ENCODE results near the gene CHD1L. TPM values are rescaled to one million over a fixed set of nuclear protein-coding genes. Genes with fewer than 3 reads are reported as not detected.

CHD1L gene
- total and polyA plus RNA-seq, 2 experiments from 2014 or later, result 29.8 to 43.9 TPM

- Histone ChIP-seq H3K4me1 (ENCODE audit: insufficient read depth) (peaks cover 30% of the 10 kb centered on the region), H3K9me2 (ENCODE audit: insufficient read depth) (0 out of 2 replicates have a peak, but pooled peaks cover 4% of the 10 kb centered on the region), H3K4me3 (no peak overlapping the region), H2AFZ (no peak overlapping the region), H3F3A (replicated peaks; ENCODE audit: low read depth) (no peaks in the 10 kb centered on the region), H3K36me3 (ENCODE audit: insufficient read depth) (no peaks in the 10 kb centered on the region; the same call in 1 of the 2 replicates), H3K79me2 (replicated peaks; ENCODE audit: insufficient read depth) (no peaks in the 10 kb centered on the region), H4K20me1 (replicated peaks; ENCODE audit: insufficient read depth) (no peaks in the 10 kb centered on the region), H3K27me3 (ENCODE audit: insufficient read depth) (no peaks in the 10 kb centered on the region), H3K4me2 (no peak overlapping the region), H3K27ac (ENCODE audit: low read depth) (no peak overlapping the region)
- peaks cover 5% of the 10 kb centered on the region for H3K27me3 Mint-ChIP-seq (ENCODE audit: insufficient read depth, low read depth, poor library complexity)
- TF ChIP-seq EZH2phosphoT487 (IDR thresholded peaks at IDR 0.05; ENCODE audit: unreplicated experiment) (no peak), POLR2AphosphoS5 (IDR thresholded peaks at IDR 0.05; ENCODE audit: low read depth) (no peak), NANOG (IDR thresholded peaks at IDR 0.05; ENCODE audit: borderline replicate concordance) (no peak), ZNF114 (CRISPR knock-in tag; IDR thresholded peaks at IDR 0.05) (no peak), EZH2 (IDR thresholded peaks at IDR 0.05; ENCODE audit: low read depth, unreplicated experiment) (no peak), STAT1 (IDR thresholded peaks at IDR 0.05; ENCODE audit: unreplicated experiment) (no peak)
- TF ChIP-seq, protein P1, sequence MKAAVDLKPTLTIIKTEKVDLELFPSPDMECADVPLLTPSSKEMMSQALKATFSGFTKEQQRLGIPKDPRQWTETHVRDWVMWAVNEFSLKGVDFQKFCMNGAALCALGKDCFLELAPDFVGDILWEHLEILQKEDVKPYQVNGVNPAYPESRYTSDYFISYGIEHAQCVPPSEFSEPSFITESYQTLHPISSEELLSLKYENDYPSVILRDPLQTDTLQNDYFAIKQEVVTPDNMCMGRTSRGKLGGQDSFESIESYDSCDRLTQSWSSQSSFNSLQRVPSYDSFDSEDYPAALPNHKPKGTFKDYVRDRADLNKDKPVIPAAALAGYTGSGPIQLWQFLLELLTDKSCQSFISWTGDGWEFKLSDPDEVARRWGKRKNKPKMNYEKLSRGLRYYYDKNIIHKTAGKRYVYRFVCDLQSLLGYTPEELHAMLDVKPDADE (IDR thresholded peaks at IDR 0.05), result no peak
- TF ChIP-seq, protein P2, sequence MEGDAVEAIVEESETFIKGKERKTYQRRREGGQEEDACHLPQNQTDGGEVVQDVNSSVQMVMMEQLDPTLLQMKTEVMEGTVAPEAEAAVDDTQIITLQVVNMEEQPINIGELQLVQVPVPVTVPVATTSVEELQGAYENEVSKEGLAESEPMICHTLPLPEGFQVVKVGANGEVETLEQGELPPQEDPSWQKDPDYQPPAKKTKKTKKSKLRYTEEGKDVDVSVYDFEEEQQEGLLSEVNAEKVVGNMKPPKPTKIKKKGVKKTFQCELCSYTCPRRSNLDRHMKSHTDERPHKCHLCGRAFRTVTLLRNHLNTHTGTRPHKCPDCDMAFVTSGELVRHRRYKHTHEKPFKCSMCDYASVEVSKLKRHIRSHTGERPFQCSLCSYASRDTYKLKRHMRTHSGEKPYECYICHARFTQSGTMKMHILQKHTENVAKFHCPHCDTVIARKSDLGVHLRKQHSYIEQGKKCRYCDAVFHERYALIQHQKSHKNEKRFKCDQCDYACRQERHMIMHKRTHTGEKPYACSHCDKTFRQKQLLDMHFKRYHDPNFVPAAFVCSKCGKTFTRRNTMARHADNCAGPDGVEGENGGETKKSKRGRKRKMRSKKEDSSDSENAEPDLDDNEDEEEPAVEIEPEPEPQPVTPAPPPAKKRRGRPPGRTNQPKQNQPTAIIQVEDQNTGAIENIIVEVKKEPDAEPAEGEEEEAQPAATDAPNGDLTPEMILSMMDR (conservative IDR thresholded peaks at IDR 0.05; ENCODE audit: low read depth in 2 of 2), result no peak
- no peak overlapping the region for H3K4me3 Mint-ChIP-seq
- ATAC-seq, result no peak
- peaks cover 49% of the 10 kb centered on the region for H3K9me3 Mint-ChIP-seq
- H3K4me1 Mint-ChIP-seq, result peaks cover 26% of the 10 kb centered on the region
- peaks cover 32% of the 10 kb centered on the region for H3K36me3 Mint-ChIP-seq (ENCODE audit: low read depth)
- H3K27ac Mint-ChIP-seq, result no peak overlapping the region
- no peak for DNase-seq (ENCODE audit: low spot score)
Measured at GRCh38 chr1:147236959-147237791, 5.3 kb upstream of the CHD1L start.

DNA sequence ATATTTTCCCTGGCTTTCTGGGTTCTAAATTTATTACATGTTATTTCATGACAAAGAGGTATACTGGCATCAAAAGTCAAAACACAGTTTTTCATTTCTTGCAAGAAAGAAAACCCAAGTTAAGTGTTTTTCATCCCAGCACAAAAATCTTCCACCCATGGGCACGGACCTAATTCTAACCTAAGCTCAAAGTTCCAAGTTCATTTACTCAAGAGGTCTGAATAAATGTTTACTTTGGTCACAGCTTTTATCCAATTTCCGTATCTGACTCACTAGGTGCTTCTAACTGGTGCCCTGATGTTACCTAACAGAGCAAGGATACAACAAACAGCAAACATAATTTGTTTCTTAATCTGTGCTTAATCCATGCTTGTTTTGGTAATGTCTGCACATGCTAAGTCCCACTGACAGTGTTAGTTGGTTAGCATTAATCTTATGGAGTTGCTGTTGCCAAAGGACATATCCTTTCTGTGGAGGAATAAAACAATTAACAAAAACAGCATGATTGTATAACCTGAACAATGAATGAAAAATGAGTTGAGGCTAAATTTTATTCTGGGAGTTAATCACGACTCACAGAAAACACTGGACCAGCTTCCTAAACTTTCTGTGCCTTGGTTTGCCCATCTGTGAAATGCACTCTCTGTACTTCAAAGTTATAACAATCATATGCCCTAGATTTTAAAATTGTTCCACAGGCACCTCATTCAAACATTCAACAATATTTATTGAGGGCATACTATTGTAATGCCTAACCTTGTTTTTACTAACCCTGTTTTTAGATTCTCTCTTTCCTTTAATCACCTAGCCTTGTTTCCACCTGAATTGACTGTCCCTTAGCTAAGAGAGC, 4.2 kb upstream of the CHD1L start:
- Mint-ChIP-seq H3K27me3 (ENCODE audit: insufficient read depth, low read depth, poor library complexity) (peaks cover 5% of the 10 kb centered on the region), H3K27ac (no peak overlapping the region), H3K4me1 (peaks cover 26% of the 10 kb centered on the region), H3K36me3 (ENCODE audit: low read depth) (peaks cover 24% of the 10 kb centered on the region), H3K4me3 (no peak overlapping the region), H3K9me3 (peaks cover 40% of the 10 kb centered on the region)
- H2AFZ ChIP-seq, result no peak overlapping the region
- DNase-seq (ENCODE audit: low spot score), result no peak
- H3K79me2 ChIP-seq (replicated peaks; ENCODE audit: insufficient read depth), result no peaks in the 10 kb centered on the region
- H3K36me3 ChIP-seq (ENCODE audit: insufficient read depth), result no peaks in the 10 kb centered on the region; the same call in 1 of the 2 replicates
- peaks cover 31% of the 10 kb centered on the region for H3K4me1 ChIP-seq (ENCODE audit: insufficient read depth)
- H3K4me3 ChIP-seq, result no peak overlapping the region
- no peak overlapping the region for H3K4me2 ChIP-seq
- no peaks in the 10 kb centered on the region for H3F3A ChIP-seq (replicated peaks; ENCODE audit: low read depth)
- H3K27ac ChIP-seq (ENCODE audit: low read depth), result no peak overlapping the region
- H3K9me2 ChIP-seq (ENCODE audit: insufficient read depth), result 0 out of 2 replicates have a peak, but pooled peaks cover 4% of the 10 kb centered on the region
- H4K20me1 ChIP-seq (replicated peaks; ENCODE audit: insufficient read depth), result no peaks in the 10 kb centered on the region
- no peak for ATAC-seq
- H3K27me3 ChIP-seq (ENCODE audit: insufficient read depth), result no peaks in the 10 kb centered on the region
- TF ChIP-seq STAT1 (IDR thresholded peaks at IDR 0.05; ENCODE audit: unreplicated experiment) (no peak), ZNF331 (CRISPR knock-in tag; IDR thresholded peaks at IDR 0.05; ENCODE audit: low read depth) (no peak), ZNF114 (CRISPR knock-in tag; IDR thresholded peaks at IDR 0.05) (no peak), EZH2 (IDR thresholded peaks at IDR 0.05; ENCODE audit: low read depth, unreplicated experiment) (no peak), ZNF462 (CRISPR knock-in tag; IDR thresholded peaks at IDR 0.05) (no peak)

Data from GM23338 (cell line).